Myocyte (in vitro differentiated cells): ENCODE data around the gene CNGA3. TPM values are rescaled to one million over a fixed set of nuclear protein-coding genes. Genes with fewer than 3 reads are reported as not detected.
"Not testable (repeated sequence)": the region's sequence is repeated elsewhere in the genome, so short reads cannot be mapped to it uniquely, and the experiment has no call there.

ENCODE experiments used
- DNase-seq: peaks from one replicate; pipeline ENCODE4 v3.0.0-alpha.2; 2012; ENCODE audit warnings: low read depth
- total RNA-seq: library from RNA; depleted of rRNA; stranded (reverse); fragments of >200 nt; gene quantifications from 2 replicates; pipeline ENCODE4 v1.2.3, GENCODE V29; 2014

CNGA3 gene
- total RNA-seq, 1 donor from 2014 or later, result not detected

GRCh38 chr2:98396745-98397355 is 50.6 kb downstream of the CNGA3 start:
- no peak for DNase-seq

DNA sequence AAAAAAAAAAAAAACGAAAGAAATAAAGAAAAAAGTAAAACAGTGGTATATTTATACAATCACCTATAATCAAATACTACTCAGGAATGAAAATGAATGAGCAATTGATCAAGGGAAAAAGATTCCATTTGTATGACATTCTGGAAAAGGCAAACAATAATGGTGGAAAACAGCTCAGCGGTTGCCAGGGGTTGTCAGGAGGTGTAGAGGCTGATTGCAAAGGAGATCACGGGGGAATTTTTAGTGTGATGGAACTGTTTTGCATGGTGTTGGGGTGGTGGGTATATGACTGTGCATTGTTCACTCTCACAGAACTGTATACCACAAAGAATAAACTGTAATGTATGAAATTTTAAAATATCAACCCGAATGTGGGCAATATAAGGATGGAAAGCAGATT is 52.9 kb downstream of the CNGA3 start:
- DNase-seq, result no peak

GRCh38 chr2:98403878-98404277 is 57.6 kb downstream of the CNGA3 start:
- peak; percentile 63 for DNase-seq

- DNase-seq, result no peak
Measured at GRCh38 chr2:98404556-98405250, 58.4 kb downstream of the CNGA3 start.

DNA sequence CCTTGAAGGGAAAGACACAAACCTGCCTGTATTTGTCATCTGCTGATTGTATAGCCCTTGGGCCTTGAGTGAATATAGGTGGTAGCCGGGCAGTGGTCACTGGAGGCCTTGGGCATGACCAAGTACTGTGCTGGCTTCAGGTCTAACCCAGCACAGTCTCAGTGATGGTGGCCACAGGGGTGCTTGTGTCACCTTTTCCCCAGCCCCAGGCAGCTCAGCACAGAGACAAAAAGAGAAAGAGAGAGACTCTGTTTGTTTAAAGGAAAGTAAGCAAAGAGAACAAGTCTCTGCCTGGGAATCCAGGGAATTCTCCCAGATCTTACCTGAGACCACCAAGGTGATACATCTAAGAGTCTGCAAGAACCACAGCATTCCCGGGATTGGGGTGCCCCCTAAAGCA is 59.0 kb downstream of the CNGA3 start:
- no peak for DNase-seq

GRCh38 chr2:98408155-98408554 is 61.9 kb downstream of the CNGA3 start:
- DNase-seq, result no peak

DNA sequence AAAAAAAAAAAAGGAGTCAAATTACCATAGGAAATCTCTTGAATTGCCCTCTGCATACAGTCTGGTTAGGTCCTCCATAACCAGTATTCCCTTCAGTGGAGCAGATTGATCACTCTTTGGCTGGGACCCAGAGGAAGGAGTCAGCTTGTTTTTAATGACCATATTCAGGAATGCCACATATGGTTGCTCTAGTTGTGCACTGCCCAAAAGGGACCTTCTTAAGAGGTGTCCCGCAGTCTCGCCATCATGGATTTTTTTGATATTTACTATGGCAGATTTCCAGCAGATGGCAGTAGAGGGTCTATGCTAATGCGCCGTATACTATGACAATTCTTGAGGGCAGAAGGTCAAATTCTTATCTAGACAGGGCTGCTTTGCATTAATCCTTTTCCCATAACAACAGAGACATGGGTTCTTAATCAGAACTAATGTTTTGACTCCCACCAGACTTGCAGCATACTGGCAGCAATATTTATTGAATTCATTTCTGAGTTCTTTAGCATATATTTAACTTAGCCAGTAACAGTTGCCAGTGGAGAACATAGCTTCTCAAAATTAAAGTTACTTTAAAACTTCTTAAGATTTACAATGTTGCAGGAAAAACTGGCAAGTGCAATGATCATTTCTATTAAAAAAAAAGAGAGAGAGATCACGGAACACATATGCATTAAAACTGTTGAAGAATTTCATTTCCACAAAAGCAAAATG is 66.6 kb downstream of the CNGA3 start:
- DNase-seq, result peak; percentile 71

DNA sequence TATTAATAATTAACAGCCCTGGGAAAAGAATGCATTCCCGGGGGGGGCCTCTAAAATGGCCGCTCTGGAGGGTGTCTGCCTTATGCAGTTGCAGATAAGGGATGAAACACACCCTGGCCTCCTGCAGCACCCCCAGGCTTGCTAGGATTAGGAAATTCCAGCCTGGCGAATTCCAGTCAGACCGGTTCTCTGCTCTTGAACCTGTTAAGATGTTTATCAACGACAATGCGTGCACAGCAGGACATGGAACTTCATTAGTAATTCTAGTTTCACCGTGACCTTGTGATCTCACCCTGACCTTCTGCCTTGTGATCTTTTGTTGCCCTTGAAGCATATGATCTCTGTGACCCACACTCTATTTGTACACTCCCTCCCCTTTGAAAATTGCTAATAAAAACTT is 68.0 kb downstream of the CNGA3 start:
- DNase-seq, result not testable (repeated sequence)

- not testable (repeated sequence) for DNase-seq
Measured at GRCh38 chr2:98415719-98416248, 69.5 kb downstream of the CNGA3 start.

DNA sequence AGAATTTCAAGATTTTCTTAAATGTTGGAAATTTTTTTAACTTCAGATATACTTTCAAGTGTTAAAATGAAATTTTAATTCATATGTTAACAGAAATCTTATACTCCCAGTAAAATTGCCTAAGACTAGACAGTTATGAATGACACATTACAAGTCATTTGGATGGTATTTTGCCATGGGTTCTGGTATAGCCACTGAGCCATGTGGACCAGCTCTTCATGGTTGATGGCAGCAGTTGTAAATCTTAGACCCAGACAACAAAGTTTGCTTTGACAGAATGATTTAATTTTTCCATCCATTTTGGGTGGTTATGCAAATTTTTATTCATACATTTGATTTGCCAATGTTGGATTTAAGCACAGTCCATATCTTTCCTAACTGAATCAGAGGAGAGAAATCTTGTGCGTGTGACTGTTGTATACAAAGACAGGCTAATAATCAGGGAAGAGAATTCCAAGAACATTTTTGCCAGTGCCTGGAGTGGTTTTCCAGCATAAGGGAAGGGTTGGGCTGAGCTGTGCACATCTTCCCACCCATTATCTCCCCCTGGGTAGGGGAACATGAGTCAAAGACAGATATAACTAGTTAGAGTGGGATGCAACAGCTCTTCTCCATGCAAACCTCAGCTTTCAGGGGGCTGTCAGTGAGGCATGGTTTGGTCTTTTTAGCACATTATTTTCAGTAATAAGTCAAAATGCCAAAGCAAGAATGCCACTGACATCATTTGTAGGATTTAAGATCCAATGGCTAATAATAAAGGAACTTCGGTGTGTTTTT is 70.3 kb downstream of the CNGA3 start:
- no peak for DNase-seq

- no peak for DNase-seq
Measured at GRCh38 chr2:98419544-98419943, 73.3 kb downstream of the CNGA3 start.

DNA sequence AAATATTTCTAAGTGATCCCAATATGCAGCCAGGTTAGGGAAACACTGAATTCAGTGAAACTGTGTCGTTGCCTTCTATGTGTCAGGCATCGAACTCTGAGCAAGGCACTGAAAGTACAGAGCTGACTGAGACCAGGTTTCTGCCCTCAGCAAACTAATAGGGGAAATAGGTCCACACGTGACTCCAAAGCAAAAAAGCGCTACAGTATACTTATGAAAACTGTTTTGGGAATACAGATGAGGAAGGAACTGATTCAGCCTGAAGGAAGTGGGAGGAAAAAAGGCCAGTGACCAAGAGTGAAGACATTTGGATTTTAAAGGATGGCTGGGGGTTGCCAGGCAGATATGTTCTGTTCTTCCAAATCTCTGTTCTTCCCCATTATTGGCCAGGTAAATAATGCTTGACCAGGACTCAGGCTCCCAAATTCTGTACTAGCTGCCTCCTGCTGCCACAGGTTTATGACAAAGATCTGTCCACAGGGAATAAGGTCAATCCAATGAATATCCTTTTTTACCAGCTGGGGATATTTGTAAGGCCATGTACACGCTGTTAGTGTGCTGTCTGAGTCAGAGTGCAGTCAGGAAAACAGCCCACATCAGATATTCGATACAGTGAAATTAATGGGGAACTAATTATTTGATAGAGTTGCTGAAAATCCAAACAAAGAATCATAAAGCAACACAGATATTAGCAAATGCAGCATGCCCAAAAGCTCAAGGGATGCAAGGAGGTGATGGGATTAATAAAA is 73.9 kb downstream of the CNGA3 start:
- no peak for DNase-seq

GRCh38 chr2:98422449-98422848 is 76.2 kb downstream of the CNGA3 start:
- no peak for DNase-seq

- DNase-seq, result no peak
Measured at GRCh38 chr2:98426771-98427170, 80.5 kb downstream of the CNGA3 start.

DNA sequence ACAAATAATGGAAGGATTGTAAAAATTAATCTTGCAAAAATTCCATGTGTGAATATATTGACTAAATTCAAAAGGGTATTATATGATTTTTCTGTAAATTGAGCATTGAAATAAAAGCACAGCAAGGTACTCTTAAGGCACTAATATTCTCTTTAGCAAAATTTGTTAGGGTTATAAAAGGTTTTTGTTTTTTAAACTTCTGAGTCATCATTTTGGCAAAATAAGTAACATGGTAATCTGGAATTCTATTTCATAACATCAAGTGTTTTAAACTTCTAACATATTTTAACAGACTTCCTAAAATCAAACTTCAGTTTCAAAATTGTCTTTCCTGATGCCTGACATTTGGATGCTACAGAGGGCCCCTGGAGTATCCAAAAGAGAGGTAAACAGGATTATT is 85.9 kb downstream of the CNGA3 start:
- no peak for DNase-seq

GRCh38 chr2:98433363-98433964 is 87.2 kb downstream of the CNGA3 start:
- DNase-seq, result no peak

- no peak for DNase-seq
Measured at GRCh38 chr2:98434492-98434891, 88.2 kb downstream of the CNGA3 start.

DNA sequence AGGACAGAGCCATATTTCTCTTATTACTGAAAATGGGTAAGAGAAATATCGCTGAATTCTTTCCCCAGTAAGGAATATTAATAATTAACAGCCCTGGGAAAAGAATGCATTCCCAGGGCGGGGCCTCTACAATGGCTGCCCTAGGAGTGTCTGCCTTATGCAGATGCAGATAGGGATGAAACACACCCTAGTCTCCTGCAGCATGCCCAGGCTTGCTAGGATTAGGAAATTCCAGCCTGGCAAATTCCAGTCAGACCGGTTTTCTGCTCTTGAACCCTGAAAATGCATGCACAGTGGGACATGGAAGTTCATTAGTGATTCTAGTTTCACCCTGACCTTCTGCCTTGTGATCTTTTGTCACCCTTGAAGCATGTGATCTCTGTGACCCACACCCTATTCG is 89.4 kb downstream of the CNGA3 start:
- not testable (repeated sequence) for DNase-seq

DNA sequence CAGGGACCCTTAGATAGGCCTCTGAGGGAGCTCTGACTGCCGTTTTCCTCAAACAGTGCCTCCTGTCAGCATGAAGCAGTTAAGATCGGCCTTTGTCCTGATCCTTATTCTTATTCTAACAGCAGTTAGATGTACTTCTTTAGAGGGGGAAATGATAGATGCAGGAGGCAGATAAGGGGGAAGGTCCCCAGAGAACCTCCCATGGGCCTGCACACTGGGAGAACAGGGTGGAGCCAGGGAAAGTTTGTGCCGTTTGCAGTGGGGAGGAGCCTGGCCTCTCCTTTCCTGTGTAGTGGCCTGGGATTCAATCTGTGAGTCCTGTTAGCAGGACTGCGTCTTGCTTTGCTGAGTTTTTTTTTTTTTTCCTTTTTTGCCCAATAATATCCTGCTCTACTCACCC is 90.5 kb downstream of the CNGA3 start:
- DNase-seq, result no peak
